Right ventricle myocardium inferior (tissue), 1 donor: Measurements from ENCODE around the gene PKD2. TPM values are rescaled to one million over a fixed set of nuclear protein-coding genes. Genes with fewer than 3 reads are reported as not detected.
"Not testable (repeated sequence)": the region's sequence is repeated elsewhere in the genome, so short reads cannot be mapped to it uniquely, and the experiment has no call there.

ENCODE experiments used
- ATAC-seq: fragments of 200-7000 bp; cut with Tn5 transposase; one replicate; pipeline ENCODE4 v1.9.1; 2020; ENCODE audit warnings: mild to moderate bottlenecking, moderate library complexity
- DNase-seq: peaks from one replicate; pipeline ENCODE4 v3.0.0; 2021; ENCODE audit errors: missing footprints
- intact Hi-C: fragments of 100-400 bp; cut with DNase I; formaldehyde crosslinking; loops from one replicate; pipeline ENCODE4 v1.11.0; 2022
- total RNA-seq: library from RNA; stranded (reverse); fragmentation: NEBNext Ultra II Directional; extraction: Animal tissue kit (Norgen Biotek cat#: 25700); gene quantifications from one replicate; pipeline ENCODE4 v1.2.1, GENCODE V29; 2021
- donor health status: DM: no; HTN: yes; CAD: no; lungs with severe emphysema.

Gene PKD2
- total RNA-seq, 1 donor from 2014 or later: 12.3 TPM

- DNase-seq: no peak
- no peak for ATAC-seq
- intact Hi-C loops: no loop called here
These were observed 91.7 kb downstream of the PKD2 start for GRCh38 chr4:88098993-88099752.

- ATAC-seq (peak; percentile 60), DNase-seq (no peak)
- intact Hi-C loops: no loop called here
These were observed 93.7 kb downstream of the PKD2 start for GRCh38 chr4:88101165-88101564.

GRCh38 chr4:88102026-88102425 is 94.6 kb downstream of the PKD2 start:
- intact Hi-C loops: no loop called here
- DNase-seq: no peak
- ATAC-seq: no peak

GRCh38 chr4:88104902-88105610 is 97.6 kb downstream of the PKD2 start:
- intact Hi-C loops: no loop called here
- DNase-seq: no peak
- no peak for ATAC-seq

- intact Hi-C loops: no loop called here
- DNase-seq: no peak
- ATAC-seq: no peak
These were observed 98.8 kb downstream of the PKD2 start for GRCh38 chr4:88106205-88106604.

GRCh38 chr4:88107406-88108107 is 100.1 kb downstream of the PKD2 start:
- intact Hi-C loops: no loop called here
- DNase-seq: no peak
- no peak for ATAC-seq

- ATAC-seq, DNase-seq, intact Hi-C loops: not testable (repeated sequence)
These were observed 100.7 kb downstream of the PKD2 start for GRCh38 chr4:88108108-88108465.

- intact Hi-C loops: no loop called here
- DNase-seq: no peak
- no peak for ATAC-seq
These were observed 101.3 kb downstream of the PKD2 start for GRCh38 chr4:88108747-88109122.

- ATAC-seq (no peak), DNase-seq (no peak)
- intact Hi-C loops: no loop called here
These were observed 101.9 kb downstream of the PKD2 start for GRCh38 chr4:88109123-88109881.

GRCh38 chr4:88110826-88111225 is 103.4 kb downstream of the PKD2 start:
- ATAC-seq: no peak
- intact Hi-C loops: no loop called here
- DNase-seq: no peak

- intact Hi-C loops: no loop called here
- no peak for ATAC-seq
- no peak for DNase-seq
These were observed 105.4 kb downstream of the PKD2 start for GRCh38 chr4:88112856-88113255.

- intact Hi-C loops: no loop called here
- DNase-seq (no peak), ATAC-seq (no peak)
These were observed 108.2 kb downstream of the PKD2 start for GRCh38 chr4:88115587-88115986.

- ATAC-seq: no peak
- intact Hi-C loops: no loop called here
- DNase-seq: no peak
These were observed 112.5 kb downstream of the PKD2 start for GRCh38 chr4:88119943-88120342.

GRCh38 chr4:88122260-88122659 is 114.8 kb downstream of the PKD2 start:
- intact Hi-C loops, DNase-seq, ATAC-seq: not testable (repeated sequence)

Other genes starting within 250 kb of the PKD2 start
- gene IBSP, start 208.1 kb upstream of the PKD2 start, total RNA-seq: not detected
- not detected for gene MEPE, start 174.7 kb upstream of the PKD2 start, total RNA-seq
- gene SPP1, start 31.9 kb upstream of the PKD2 start, total RNA-seq: 5.0 TPM
- gene ABCG2, start 151.0 kb downstream of the PKD2 start, total RNA-seq: 1.0 TPM